Skeletal muscle cell (primary cell): Measurements from ENCODE around the gene LRRIQ1.
"Not testable (repeated sequence)": the region's sequence is repeated elsewhere in the genome, so short reads cannot be mapped to it uniquely, and the experiment has no call there.

Source experiments
- DNase-seq: peaks from one replicate; pipeline ENCODE4 v3.0.0-alpha.2; 2010; ENCODE audit warnings: low read depth
- H3K4me3 ChIP-seq: 2 replicates; pipeline ENCODE4 v1.5.1; 2011; ENCODE audit warnings: low read depth, mild to moderate bottlenecking, control low read depth, low read length, moderate library complexity

The LRRIQ1 gene, protein sequence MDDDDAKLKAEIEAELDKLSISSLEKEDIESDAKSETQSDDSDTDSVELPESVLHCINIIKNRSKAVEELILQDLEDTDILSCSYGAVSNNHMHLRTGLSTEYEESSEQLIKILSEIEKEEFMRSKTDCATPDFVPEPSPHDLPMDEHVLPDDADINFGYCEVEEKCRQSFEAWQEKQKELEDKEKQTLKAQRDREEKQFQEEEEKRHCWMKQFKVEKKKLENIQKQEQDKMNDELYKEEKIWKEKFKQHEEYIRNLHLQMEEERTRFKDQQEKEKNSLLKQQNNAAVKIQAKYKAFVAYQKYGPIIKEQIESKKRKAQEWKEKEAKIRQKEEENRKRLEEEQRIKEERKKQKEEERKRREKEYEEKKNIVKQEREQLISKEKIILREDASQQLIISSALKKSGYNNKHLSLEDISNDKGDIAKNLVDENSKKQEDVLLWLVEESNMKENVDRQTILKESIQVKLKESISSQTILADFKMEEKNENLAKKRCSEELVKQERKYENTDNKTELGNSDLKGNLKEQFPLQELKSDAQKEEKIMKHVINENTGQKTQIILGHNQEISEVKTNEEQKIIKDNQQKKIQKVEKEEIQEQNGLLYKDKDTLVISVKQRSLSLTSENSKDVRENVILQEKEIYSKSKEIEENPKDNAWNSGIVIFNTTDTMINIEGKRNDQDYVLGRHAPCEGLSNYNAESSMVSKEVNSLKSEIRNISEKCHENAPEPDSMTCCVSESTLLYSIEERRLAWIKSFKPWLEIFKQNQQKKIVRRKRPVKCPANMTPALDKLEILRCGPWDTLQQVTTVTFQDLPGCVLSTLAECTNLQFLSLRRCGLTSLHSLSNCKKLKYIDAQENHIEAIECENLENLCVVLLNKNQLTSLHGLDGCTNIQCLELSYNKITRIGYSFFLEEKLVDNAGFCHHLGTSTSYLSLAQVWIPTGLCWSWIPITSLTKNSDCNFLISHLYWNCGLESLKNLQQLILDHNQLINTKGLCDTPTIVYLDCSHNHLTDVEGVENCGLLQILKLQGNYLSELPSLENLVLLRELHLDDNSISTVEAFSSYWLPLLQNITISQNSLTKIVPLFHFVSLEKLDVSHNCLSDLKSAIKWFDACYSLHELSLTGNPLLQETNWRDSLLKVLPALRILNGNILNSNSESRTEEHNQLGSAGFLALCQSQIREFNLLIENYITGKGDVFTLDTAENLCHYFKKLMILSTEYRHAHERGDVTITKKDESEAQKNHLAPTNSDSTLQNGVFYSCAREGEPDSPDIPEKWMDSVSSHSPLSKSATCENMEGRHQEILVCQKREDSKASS (N-terminal part only)

DNA sequence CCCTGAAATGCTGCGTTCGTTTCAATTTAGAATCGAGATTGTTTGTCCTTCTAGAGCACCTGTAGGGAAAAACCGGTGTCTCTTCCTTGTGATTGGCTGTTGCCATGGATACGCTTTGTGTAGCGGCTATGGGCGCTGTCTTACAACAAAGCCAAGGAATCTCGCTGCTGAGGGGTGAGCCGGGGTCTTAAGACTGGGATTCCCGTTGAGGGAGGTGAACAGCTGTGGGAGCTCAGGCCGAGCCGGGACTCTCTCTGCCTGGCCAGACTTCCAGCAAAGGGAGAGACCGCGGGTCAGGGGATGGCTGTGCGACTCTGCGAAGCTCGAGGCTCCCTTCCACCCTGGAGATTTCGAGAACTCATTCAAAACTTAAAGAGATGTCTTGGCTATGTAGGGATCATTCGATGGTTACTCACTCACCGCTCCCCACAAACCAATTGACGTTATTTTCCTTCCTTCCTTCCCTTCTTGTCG, at the start of gene LRRIQ1, which contains the start of gene TSPAN19:
LRRIQ1 (plus strand) TSS at position 118 of the 474 bp plus-strand sequence. CDS start 1,826 bp downstream, outside the sequence.
TSPAN19 (minus strand) TSS at position 44 of the 474 bp plus-strand sequence. CDS start 6,331 bp downstream, outside the sequence.
- peak within 1 kb of the TSS; percentile 76 for H3K4me3 ChIP-seq
- DNase-seq = peak; percentile 66

DNA sequence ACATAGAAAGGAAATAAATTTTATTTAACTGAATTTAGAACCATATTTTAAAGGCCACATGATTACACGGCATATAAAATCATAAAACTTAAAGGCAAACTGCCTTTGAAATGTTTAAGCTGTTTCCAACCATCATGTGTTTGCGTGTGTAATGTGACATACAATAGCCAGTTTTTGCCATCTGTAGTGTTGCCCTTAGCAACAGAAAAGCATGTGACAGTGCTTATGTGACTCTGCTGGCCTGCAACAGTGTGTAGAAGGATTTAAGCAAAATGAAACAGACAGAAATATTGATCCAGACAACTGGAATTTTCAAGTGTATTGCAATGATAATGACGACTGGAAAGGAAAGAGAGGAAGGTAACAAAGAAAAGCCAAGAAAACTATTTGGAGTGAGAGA, 49.6 kb upstream of the LRRIQ1 start:
- no peak overlapping the region for H3K4me3 ChIP-seq
- DNase-seq = no peak

DNA sequence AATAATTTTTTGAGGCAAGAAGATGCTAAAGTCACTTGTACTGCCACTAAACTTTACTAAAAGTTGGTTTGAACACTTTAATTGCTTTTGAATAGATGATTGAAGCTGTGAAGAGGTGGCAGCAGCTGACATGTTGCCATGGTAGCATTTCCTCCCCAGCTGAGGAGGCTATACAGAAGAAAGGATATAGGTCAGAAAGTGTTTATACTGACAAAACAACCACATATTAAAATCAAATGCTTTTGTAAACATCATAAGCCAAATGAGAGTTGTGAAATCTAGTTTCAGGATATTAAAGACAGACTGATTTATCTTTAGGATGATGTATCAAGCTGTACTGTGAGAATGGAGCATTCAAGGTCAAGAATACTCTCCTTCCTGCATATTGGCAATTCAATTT, 41.7 kb upstream of the LRRIQ1 start:
- peak; percentile 18 for DNase-seq
- H3K4me3 ChIP-seq = no peak overlapping the region

DNA sequence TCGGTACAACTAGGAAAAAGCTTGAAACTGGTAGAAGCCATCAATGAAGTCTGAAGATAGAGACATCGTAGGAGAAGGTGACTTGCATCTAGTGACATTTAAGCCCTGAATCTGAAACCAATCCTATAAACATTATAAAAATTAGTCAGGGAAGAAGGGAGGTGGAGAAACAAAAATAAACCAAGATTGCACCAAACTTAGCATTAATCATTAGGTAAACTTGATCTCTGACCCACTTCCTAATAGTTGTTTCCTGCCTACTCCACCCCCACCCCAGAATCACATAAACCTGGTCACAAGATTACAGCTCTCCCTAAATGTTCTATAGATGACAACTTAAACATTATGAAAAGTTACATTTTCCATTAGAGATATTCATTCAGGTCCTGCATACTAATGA, 40.5 kb upstream of the LRRIQ1 start:
- peak; percentile 16 for DNase-seq
- H3K4me3 ChIP-seq = no peak overlapping the region

DNA sequence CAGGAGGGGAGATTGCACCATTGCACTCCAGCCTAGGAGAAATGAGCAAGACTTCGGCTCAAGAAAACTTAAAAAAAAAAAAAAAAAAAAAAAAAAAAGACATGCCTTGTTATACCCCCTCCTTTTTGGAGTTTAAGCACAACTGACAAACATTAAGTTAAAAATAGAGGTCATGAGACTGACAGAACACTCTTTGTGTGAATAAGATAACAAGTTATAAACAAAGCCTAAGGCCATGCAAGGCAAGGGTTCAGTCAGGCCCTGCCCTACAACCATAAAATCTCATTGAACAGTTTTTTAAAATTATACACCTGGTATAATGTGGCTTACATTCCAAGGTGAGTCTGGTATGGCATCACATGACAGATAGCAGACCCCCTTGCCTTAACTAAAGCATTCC, 39.4 kb upstream of the LRRIQ1 start:
- no peak overlapping the region for H3K4me3 ChIP-seq
- no peak for DNase-seq

- no peak overlapping the region for H3K4me3 ChIP-seq
- DNase-seq = no peak
These were observed 37.8 kb upstream of the LRRIQ1 start for GRCh38 chr12:84998341-84998740.

DNA sequence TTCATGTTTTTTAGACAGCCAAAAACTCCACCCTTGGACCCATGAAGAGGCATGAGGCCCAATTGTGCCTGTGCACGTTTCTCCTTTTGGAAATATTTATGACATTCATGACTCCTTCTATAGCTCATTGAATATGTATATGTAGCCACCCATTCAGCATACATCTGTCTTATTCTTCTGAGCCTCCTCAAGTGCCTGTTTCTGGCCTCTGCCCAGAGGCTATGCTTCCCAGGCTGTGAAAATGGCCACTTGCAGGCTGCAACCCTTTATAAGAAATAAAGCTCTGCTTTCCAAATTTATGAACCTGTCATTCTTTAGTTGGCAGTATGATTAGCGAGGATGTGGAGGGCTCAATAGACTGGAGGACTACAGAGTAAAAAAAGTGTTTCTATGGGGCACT, 35.4 kb upstream of the LRRIQ1 start:
- no peak overlapping the region for H3K4me3 ChIP-seq

DNA sequence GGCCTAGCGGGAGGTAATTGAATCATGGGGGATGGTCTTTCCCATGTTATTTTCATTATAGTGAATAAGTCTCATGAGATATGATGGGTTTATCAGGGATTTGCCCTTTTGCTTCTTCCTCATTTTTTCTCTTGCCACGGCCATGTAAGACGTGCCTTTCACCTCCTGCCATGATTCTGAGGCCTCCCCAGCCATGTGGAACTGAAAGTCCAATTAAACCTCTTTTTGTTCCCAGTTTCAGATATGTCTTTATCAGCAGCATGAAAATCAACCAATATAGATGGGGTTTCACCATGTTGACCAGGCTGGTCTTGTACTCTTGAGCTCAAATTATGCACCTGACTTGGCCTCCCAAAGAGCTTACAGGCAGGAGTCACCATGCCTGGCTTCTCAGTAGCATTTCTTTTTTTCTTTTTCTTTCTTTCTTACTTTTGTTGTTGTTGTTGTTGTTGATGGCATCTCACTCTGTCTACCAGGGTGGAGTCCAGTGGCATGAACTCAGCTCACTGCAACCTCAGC, 33.3 kb upstream of the LRRIQ1 start:
- no peak for DNase-seq
- H3K4me3 ChIP-seq = no peak overlapping the region

More for the DNA sequence above, 35.4 kb upstream of the LRRIQ1 start:
- no peak for DNase-seq

- H3K4me3 ChIP-seq = no peak overlapping the region
- no peak for DNase-seq
These were observed 31.9 kb upstream of the LRRIQ1 start for GRCh38 chr12:85004204-85004603.

GRCh38 chr12:85005047-85005446, 31.1 kb upstream of the LRRIQ1 start:
- not testable (repeated sequence) for H3K4me3 ChIP-seq, DNase-seq

DNA sequence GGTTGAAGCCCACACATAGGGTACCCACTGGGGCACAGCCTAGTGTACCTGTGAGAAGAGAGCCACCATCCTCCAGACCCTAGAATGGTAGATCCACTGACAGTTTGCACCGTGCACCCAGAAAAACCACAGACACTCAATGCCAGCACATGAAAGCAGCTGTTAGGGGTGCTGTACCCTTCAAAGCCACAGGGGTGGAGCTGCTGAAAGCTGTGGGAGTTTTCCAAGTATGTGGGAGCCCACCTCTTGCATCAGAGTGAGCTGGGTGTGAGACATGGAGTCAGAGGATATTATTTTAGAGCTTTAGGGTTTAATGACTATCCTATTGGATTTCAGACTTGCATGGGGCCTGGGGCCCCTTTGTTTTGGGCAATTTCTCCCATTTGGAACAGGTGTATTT, 30.5 kb upstream of the LRRIQ1 start:
- DNase-seq = no peak
- no peak overlapping the region for H3K4me3 ChIP-seq

DNA sequence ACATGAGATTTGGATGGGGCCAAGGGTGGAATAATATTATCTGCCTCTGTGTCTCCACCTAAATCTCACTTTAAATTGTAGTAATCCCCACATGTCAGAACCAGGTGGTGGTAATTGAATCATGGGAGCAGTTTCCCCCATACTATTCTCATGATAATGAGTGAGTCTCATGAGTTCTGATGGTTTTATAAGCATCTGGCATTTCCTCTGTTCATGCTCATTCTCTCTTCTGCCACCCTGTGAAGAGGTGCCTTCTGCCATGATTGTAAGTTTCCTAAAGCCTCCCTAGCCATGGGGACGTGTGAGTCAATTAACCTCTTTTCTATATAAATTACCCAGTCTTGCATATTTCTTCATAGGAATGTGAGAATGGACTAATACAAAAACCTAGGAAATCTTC, 29.9 kb upstream of the LRRIQ1 start:
- H3K4me3 ChIP-seq = no peak overlapping the region
- DNase-seq = no peak

DNA sequence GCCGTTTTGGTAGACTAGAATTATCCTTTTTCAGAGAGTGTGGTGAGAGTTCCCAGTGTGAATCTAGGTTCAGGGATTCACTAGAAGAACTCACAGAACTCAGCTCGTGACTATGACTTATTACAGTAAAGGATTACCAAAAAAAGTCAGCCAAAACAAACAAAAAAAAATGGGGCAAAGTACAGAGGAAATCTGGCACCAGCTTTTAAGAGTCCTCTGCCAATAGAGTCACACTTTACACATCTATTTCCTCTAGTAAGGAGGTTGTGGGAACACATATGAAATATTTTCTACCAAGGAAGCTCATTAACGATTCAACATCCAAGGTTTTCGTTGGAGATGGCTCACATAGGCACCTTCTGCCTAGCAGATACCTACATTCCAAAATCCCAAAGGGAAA, 28.3 kb upstream of the LRRIQ1 start:
- DNase-seq = peak; percentile 50
- no peak overlapping the region for H3K4me3 ChIP-seq

DNA sequence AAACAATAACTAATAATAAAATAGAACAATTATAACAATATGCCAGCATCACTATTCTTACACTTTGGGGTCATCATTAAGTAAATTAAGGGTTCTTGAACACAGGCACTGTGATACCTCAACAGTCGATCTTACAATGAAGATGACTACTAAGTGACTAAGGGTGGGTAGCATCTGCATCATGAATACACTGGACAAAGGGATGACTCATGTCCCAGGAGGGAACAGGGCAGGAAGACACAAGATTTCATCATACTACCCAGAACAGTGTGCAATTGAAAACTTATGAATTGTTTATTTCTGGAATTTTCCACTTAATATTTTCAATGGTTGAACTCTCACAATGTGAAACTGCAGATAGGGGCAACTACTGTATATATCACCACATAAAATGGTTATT, 19.7 kb upstream of the LRRIQ1 start:
- DNase-seq = peak; percentile 99
- no peak overlapping the region for H3K4me3 ChIP-seq

DNA sequence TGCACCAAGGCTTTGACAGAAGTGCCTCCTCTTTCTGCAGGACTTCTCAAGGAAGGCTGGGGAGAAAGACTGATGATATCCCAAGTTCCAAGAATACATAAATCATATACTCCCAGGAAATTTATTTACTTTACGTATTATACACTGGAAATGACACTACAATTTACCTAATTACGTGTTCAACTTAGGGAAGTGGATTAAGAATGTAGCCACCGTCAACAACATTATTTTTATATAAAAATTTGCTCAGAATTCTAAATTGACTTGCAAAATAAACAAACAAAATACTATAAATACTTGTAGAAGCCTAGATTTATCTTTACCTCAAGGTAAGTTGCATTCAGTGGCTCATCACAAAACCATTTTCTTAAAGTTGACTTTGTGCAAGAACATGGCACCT, 19.0 kb upstream of the LRRIQ1 start:
- no peak for DNase-seq
- H3K4me3 ChIP-seq = no peak overlapping the region

GRCh38 chr12:85017618-85018017, 18.5 kb upstream of the LRRIQ1 start:
- no peak overlapping the region for H3K4me3 ChIP-seq
- DNase-seq = no peak

GRCh38 chr12:85018098-85018497, 18.1 kb upstream of the LRRIQ1 start:
- no peak overlapping the region for H3K4me3 ChIP-seq

GRCh38 chr12:85029456-85029855, 6.7 kb upstream of the LRRIQ1 start:
- no peak overlapping the region for H3K4me3 ChIP-seq
- DNase-seq = no peak

More at GRCh38 chr12:85018098-85018497, 18.1 kb upstream of the LRRIQ1 start:
- DNase-seq = no peak

GRCh38 chr12:85036733-85037132, 582 bp downstream of the LRRIQ1 start:
- peak overlapping the region; percentile 76 for H3K4me3 ChIP-seq
- no peak for DNase-seq
